Stimulated activated CD4-positive, alpha-beta T cell treated with anti-CD3 and anti-CD28 coated beads, Interleukin-12 subunit alpha, Interleukin-12 subunit beta, amount 100 ng/mL, for 24 hours (primary cell): ENCODE results near the gene CACNG4.

Source experiments
- DNase-seq, 2 experiments: peaks; one replicate each; pipeline ENCODE4 v3.0.0-alpha.2; 2020; ENCODE audit warnings: low read depth in 2 of 2

Gene CACNG4

DNA sequence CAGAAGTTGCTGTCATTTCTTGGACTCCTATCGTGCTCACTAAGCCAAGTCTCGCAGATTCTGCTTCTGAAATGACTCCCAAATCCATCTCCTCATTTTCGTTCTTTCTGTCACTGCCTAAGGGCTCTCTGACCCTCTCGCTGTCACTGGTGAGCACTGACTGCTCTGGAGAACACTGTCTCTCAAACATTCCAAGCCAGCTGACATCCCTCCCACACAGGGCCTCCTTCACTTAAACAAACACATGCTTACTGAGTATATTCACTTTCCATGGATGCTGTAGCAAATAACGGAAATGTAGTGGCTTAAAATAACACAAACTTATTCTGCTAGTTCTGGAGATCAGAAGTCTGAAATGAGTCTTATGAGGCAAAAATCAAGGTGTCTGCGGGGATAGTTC is 98.6 kb downstream of the CACNG4 start:
- no peak for DNase-seq

GRCh38 chr17:67066717-67067116 is 102.2 kb downstream of the CACNG4 start:
- DNase-seq, result no peak

DNA sequence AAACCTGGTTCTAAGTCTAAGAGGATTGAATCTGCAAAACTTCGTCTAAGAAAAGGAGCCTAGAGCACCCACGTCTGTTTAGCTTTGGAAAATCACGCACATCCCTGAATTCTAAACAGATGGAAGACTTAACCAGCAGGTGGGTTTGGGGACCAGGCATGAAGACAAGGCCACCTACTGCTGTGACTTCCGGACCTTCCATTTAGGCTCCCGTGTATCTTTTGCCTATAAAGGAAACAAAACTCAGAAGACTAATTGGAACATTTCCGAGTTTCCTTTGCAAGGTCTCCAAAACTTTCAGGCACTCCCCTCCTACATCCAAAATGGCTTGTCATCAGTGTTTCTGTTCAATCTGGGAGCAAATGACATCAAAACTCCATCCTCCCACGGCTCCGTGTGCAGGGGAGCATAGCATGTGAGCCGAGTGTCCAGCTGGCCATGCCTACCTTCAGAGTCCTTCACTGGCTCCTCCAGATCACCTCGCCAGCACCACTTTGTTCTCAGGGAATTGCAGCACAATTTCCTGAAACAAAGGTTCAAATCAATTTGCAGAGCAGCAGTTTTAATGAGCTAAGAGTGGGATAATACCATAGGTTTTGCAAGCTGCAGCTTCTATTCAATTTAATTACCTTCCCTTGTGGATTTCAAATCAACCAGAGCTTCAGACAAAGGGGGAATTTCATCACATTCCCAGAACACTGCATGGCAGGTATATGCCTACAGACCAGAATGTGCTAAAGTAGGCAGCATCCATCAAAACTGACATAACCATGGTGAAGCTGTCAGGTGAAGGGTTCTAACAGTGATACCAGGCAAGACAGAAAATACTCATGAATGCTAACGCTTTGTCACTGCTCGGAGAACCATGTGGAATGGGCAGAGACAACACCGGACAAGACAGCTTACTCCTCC is 103.3 kb downstream of the CACNG4 start:
- DNase-seq, result no peak

- DNase-seq, result no peak
Measured at GRCh38 chr17:67068999-67069398, 104.5 kb downstream of the CACNG4 start.

GRCh38 chr17:67069603-67070136 is 105.2 kb downstream of the CACNG4 start:
- DNase-seq, result no peak

- no peak for DNase-seq
Measured at GRCh38 chr17:67071595-67071994, 107.1 kb downstream of the CACNG4 start.

DNA sequence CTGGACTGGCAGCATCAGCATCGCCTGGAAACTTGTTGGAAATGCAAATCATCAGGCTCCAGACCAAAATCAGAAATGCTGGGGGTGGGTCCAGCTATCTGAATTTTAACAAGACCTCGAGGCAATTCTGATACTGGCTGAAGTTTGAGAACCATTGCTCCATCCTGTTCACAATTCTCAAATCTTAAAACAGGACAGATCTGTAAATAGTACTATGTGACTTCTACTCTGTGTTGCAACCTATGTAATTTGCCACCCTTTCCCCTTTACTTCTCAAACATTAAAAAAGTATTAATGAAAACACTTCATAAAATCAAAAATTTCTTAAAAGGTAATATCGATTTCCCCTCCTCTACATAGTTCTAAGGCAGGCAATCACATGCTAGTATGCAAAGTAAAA is 108.4 kb downstream of the CACNG4 start:
- DNase-seq, result no peak

DNA sequence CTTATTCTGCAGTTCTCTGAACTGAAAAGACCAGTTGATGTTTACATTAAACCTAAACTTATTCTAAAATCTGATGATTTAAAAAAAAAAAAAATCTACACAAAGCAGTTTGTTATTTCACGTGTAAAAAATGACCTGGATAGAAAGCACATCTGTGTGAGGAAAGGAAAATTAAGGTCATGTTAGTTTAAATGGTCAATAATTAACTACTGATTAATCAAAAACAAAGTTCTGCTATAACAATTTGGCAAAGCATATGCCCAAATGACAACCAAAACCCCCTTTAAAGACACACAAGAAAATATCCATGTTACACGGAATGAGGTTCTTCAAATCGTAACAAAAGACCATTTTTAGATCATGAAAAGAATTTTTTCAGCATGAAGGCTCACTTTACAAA is 110.3 kb downstream of the CACNG4 start:
- no peak for DNase-seq

- no peak for DNase-seq
Measured at GRCh38 chr17:67076290-67076689, 111.8 kb downstream of the CACNG4 start.

- DNase-seq, result no peak
Measured at GRCh38 chr17:67078292-67078691, 113.8 kb downstream of the CACNG4 start.

DNA sequence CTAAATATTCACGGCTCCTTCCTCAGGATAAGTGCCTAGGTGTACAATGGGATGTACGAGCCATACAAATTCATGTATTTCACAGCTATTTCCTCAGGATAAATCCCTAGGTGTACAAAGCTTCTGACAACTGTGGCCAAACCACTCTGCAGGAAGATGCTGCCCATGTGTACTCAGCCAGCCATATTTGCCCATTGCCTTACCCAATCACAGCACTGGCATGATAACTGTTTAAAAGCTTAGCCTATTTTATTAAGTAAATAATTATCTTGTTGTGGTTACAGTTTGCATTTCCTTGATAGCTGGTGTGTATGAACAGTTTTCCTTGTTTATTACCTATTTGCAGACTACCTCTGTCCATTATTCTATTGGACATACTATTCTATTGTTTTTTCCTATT is 115.0 kb downstream of the CACNG4 start:
- DNase-seq, result no peak

DNA sequence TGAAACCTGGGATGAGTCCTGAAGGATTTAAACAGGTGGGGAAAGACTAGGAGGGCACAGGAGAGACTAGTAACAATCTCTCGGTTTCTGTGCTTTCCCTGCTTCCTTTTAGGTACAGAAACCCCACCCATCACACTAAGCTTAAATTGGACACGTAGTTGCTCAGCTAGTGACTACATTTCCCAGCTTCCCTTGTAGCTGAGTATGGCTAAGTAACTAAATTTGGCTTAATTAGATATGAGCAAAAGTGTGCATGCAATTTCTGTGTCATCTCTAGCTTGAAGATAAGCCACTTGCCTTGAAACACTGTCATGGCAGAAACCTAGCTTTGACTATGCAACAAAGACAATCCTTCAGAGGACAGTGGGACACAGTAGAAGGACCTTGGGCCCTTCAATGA is 116.3 kb downstream of the CACNG4 start:
- DNase-seq, result no peak

- DNase-seq, result no peak
Measured at GRCh38 chr17:67082107-67082506, 117.6 kb downstream of the CACNG4 start.
